ENCODE measurements around the gene MED12L.

- TF ChIP-seq CTCF (IDR thresholded peaks at IDR 0.05) (no peak), POLR2A (IDR thresholded peaks at IDR 0.05) (no peak)
These were observed 302.0 kb downstream of the MED12L start for GRCh38 chr3:151387432-151387831.

Measured in thyroid gland (tissue), 4 donors.